ENCODE measurements around the gene ADORA2B.
"Not testable (repeated sequence)": the region's sequence is repeated elsewhere in the genome, so short reads cannot be mapped to it uniquely, and the experiment has no call there.

The ADORA2B gene

DNA sequence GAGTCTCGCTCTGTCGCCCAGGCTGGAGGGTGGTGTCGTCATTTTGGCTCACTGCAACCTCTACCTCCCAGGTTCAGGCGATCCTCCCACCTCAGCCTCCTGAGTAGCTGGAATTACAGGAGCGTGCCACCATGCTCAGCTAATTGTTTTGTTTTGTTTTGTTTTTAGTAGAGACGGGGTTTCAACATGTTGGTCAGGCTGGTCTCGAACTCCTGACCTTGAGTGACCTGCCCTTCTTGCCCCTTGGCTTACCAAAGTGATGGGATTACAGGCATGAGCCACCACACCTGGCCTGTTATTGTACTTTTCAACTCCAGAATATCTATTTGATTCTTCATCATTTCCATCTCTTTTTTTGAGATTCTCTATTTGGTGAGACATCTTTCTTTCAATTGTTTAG is 9.0 kb upstream of the ADORA2B start:
- no peak overlapping the region for H3K27ac ChIP-seq
- TF ChIP-seq ZFX (IDR thresholded peaks at IDR 0.05; ENCODE audit: borderline replicate concordance), result no peak
- TF ChIP-seq, protein P1, sequence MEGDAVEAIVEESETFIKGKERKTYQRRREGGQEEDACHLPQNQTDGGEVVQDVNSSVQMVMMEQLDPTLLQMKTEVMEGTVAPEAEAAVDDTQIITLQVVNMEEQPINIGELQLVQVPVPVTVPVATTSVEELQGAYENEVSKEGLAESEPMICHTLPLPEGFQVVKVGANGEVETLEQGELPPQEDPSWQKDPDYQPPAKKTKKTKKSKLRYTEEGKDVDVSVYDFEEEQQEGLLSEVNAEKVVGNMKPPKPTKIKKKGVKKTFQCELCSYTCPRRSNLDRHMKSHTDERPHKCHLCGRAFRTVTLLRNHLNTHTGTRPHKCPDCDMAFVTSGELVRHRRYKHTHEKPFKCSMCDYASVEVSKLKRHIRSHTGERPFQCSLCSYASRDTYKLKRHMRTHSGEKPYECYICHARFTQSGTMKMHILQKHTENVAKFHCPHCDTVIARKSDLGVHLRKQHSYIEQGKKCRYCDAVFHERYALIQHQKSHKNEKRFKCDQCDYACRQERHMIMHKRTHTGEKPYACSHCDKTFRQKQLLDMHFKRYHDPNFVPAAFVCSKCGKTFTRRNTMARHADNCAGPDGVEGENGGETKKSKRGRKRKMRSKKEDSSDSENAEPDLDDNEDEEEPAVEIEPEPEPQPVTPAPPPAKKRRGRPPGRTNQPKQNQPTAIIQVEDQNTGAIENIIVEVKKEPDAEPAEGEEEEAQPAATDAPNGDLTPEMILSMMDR (IDR thresholded peaks at IDR 0.05), result no peak

DNA sequence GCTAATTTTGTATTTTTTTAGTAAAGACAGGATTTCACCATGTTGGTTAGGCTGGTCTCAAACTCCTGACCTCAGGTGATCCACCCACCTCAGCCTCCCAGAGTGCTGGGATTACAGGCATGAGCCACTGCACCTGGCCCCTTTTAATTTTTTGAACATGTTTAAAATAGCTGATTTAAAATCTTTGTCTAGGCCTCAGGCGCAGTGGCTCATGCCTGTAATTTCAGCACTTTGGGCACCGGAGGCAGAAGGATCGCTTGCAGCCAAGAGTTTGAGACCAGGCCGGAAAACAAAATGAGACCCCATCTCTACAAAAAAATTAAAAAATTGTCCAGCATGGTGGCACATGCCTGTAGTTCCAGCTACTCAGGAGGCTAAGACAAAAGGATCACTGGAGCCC is 8.4 kb upstream of the ADORA2B start:
- not testable (repeated sequence) for H3K27ac ChIP-seq

DNA sequence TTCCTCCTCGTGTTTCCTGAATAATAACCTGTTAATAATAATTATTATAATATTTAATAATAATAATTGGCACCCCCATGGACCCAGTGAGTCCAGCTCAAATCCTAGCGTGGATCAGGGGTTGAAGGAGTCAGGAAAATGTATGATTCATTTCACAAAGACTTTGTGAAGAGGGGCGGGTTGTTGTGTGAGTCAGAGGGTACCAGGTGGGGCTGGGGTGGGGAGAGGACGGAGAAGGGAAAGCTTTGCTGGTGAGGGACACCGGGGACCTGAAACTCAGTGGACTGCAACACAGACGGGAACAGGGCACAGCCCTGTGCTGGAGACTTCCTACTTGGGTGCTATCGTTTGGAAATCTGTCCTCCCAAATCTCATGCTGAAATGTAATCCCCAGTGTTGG is 3.1 kb upstream of the ADORA2B start:
- TF ChIP-seq, protein P1 (IDR thresholded peaks at IDR 0.05), result no peak
- no peak for TF ChIP-seq ZFX (IDR thresholded peaks at IDR 0.05; ENCODE audit: borderline replicate concordance)
- no peak overlapping the region for H3K27ac ChIP-seq

DNA sequence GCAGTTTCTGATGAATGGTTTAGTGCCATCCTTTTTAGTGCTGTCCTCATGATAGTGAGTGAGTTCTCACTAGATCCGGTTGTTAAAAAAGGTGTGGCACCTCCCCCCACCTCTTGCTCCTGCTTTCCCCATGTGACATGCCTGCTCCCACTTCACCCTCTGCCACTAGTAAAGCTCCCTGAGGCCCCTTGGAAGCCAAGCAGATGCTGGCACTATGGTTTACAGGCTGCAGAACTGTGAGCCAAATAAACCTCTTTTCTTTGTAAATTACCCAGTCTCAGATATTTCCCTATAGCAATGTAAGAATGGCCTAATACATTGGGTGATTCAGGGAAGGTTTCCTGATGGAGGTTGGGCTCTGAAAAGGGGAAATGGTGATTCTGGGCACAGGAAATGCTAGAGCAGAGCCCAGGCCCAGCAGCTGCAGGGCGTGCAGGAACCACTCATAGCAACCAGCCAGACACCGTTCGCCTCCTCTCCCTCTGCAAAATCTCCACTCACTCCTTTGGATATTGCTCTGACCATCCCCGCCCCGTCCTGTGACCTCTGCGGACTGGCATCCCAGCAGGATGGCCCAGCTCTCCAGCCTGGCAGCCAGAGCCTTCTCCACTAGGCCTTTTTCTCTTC is 2.6 kb upstream of the ADORA2B start:
- no peak overlapping the region for H3K27ac ChIP-seq
- TF ChIP-seq ZFX (IDR thresholded peaks at IDR 0.05; ENCODE audit: borderline replicate concordance), result no peak
- TF ChIP-seq, protein P1 (IDR thresholded peaks at IDR 0.05), result no peak

DNA sequence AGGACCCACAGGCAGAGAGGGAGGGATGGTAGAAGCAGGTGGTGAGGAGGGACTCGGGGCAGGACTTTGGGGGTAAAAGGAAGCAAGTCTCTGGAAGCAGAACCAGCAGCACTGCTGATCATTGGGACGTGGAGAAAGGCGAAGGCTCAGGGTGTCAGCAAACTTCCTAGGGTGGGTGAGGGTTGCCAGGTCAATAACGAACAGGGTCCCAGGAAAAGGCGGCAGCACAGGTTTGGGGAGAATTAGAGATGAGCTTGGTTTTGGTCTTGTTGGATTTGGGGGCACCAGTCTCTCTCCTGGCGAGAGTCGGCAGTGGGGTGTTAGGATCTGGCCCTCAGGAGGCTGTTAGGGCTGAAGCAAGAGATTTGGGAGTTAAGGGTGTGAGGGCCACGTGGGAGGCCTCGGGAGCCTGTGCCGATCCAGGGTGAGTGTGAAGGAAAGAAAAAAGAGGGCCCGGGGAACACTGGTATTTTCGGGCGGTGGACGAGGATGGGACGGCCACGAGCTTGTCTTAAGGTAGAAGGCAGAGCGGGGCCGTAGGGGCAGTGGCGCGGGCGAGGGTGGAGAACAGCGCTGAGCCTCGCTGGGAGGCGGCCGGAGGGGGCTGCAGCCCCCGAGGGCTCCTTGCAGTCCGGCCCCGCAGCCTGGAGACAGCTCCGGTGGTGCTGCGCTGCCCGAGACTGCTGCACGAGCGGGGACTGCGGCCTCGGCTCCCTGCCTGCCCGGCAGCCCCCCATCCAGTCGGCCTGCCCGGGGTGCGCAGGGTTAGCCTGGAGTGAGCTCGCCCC is 765 bp upstream of the ADORA2B start:
- H3K27ac ChIP-seq, result no peak overlapping the region
- TF ChIP-seq ZFX (IDR thresholded peaks at IDR 0.05; ENCODE audit: borderline replicate concordance), result no peak
- TF ChIP-seq, protein P1 (IDR thresholded peaks at IDR 0.05), result no peak

DNA sequence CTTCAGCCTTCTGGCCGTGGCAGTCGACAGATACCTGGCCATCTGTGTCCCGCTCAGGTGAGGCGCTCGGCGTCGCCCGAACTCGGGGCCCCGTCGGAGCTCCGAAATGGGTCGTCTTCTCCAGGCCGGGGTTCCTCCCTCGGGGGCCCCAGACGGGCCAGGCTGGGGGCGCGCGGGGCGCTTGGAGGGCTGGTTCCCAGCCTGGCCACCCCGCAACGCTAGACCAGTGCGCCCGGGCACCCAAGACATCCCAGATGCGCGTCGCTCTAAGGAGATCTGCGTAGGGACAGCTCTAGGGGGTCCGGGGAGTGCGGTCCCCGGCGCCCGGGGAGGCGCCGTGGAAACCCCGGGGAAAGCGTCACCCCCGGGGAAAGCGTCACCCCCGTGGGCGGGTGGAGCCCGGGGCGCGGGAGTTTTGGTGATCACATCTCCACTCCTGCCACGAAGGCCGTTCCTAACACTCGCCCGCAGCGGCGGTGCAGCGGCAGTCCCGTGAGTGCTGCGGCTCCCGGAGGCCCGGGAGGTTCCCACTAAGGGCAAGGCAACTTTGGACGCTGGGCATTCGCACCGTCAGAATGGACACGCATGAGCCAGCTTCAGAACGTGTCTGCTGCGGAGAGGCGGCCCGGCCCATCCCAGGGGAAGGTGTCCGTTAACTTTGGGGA is 729 bp downstream of the ADORA2B start:
- no peak overlapping the region for H3K27ac ChIP-seq
- TF ChIP-seq ZFX (IDR thresholded peaks at IDR 0.05; ENCODE audit: borderline replicate concordance), result no peak
- TF ChIP-seq, protein P1 (IDR thresholded peaks at IDR 0.05), result no peak

DNA sequence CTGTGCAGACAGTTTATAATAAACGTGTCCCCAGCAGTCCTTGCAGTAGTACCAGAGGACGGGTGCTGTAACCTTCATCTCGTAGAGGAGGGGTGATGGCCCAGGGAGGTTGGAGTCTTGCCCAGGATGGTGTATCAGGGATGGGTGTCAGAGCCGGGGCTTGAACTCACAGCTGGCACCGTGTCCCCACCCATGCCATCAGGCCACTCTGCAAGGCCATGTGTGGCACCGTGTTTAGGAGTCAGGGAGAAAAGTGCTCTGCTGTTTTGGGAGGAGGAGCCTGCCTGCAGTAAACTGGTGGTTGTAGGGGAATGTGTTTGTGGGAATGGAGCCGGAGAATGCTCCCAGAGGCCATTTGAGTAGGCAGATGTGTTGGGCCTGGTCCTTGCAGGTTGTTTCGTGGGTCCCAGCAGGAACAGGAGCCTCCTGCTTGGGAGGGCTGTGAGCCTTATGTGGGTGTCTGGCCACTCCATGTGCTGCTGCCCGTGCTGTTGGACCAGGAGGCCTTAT is 1.7 kb downstream of the ADORA2B start:
- TF ChIP-seq, protein P1 (IDR thresholded peaks at IDR 0.05), result no peak
- TF ChIP-seq ZFX (IDR thresholded peaks at IDR 0.05; ENCODE audit: borderline replicate concordance), result no peak
- no peak overlapping the region for H3K27ac ChIP-seq

Data from 22Rv1 (cell line).